CD14-positive monocyte (primary cell): ENCODE results near the gene HOXD11. TPM values are rescaled to one million over a fixed set of nuclear protein-coding genes. Genes with fewer than 3 reads are reported as not detected.

Experiments
- DNase-seq, 3 donors: peaks; one replicate each; pipeline ENCODE4 v3.0.0-alpha.2; 2011 to 2022
- H2AFZ ChIP-seq: 2 replicates; pipeline ENCODE4 v1.6.0; 2012; ENCODE audit warnings: mild to moderate bottlenecking, low read depth, low read length, inconsistent platforms; ENCODE audit not compliant: insufficient read depth, poor library complexity, severe bottlenecking
- H3K27ac ChIP-seq, 2 donors: 1 replicate in 1 of 2; 2 replicates in 1 of 2; pipeline ENCODE4 v1.5.1; 2012 to 2013; ENCODE audit warnings: low read length in 2 of 2, control low read depth in 1 of 2, inconsistent platforms in 1 of 2, low read depth in 1 of 2, mild to moderate bottlenecking in 1 of 2
- H3K27me3 ChIP-seq, 2 donors: one replicate each; pipeline versions ENCODE4 v1.6.0 to v1.6.1; 2011 to 2013; ENCODE audit warnings: low read length in 2 of 2; ENCODE audit not compliant: control insufficient read depth in 2 of 2, insufficient read depth in 2 of 2
- H3K36me3 ChIP-seq, 2 donors: replicated peaks in 1 of 2; 1 replicate in 1 of 2; 2 replicates in 1 of 2; pipeline versions ENCODE4 v1.5.1 to v1.6.1; 2012 to 2013; ENCODE audit warnings: low read length in 2 of 2, control low read depth in 1 of 2, inconsistent platforms in 1 of 2, mild to moderate bottlenecking in 1 of 2; ENCODE audit not compliant: insufficient read depth in 2 of 2, control insufficient read depth in 1 of 2
- H3K4me1 ChIP-seq, 2 donors: 1 replicate in 1 of 2; 2 replicates in 1 of 2; pipeline versions ENCODE4 v1.5.1 to v1.6.1; 2012 to 2013; ENCODE audit warnings: low read length in 2 of 2, control low read depth in 1 of 2, inconsistent platforms in 1 of 2, mild to moderate bottlenecking in 1 of 2, moderate library complexity in 1 of 2; ENCODE audit not compliant: insufficient read depth in 2 of 2, control insufficient read depth in 1 of 2
- H3K4me2 ChIP-seq: replicated peaks from 2 replicates; pipeline ENCODE3; 2012; ENCODE audit warnings: low read length, moderate library complexity, mild to moderate bottlenecking; ENCODE audit not compliant: poor library complexity, severe bottlenecking; ENCODE audit errors: extremely low read depth
- H3K4me3 ChIP-seq, 3 experiments: fragments of 200-600 bp in 1 of 3; sonication (generic) in 1 of 3; replicated peaks in 1 of 3; 1 replicate in 2 of 3; 2 replicates in 1 of 3; pipeline ENCODE4 v1.5.1; 2011 to 2013; ENCODE audit warnings: low read length in 3 of 3, mild to moderate bottlenecking in 3 of 3, control low read depth in 2 of 3, low read depth in 2 of 3, inconsistent platforms in 1 of 3, moderate library complexity in 1 of 3
- H3K79me2 ChIP-seq: 2 replicates; pipeline ENCODE4 v1.6.0; 2012; ENCODE audit warnings: mild to moderate bottlenecking, control low read depth, inconsistent platforms, low read length, moderate library complexity; ENCODE audit not compliant: insufficient read depth
- H3K9ac ChIP-seq: 2 replicates; pipeline ENCODE4 v1.6.0; 2017; ENCODE audit warnings: low read length, mild to moderate bottlenecking; ENCODE audit not compliant: insufficient read depth, poor library complexity, severe bottlenecking
- H3K9me3 ChIP-seq, 2 donors: replicated peaks in 1 of 2; 1 replicate in 1 of 2; 2 replicates in 1 of 2; pipeline versions ENCODE4 v1.5.1 to v1.6.1; 2012 to 2013; ENCODE audit warnings: low read length in 2 of 2, control low read depth in 1 of 2; ENCODE audit not compliant: control insufficient read depth in 1 of 2, insufficient read depth in 1 of 2
- H4K20me1 ChIP-seq: 2 replicates; pipeline ENCODE4 v1.6.0; 2012; ENCODE audit warnings: mild to moderate bottlenecking, low read length, control low read depth, moderate library complexity; ENCODE audit not compliant: insufficient read depth
- H3K27ac Mint-ChIP-seq, 7 donors: one replicate each; pipeline ENCODE4 v1.8.0; 2020; ENCODE audit warnings: mild to moderate bottlenecking in 7 of 7, mixed read lengths in 7 of 7, moderate library complexity in 6 of 7, inconsistent platforms in 2 of 7
- H3K27me3 Mint-ChIP-seq, 3 donors: one replicate each; pipeline ENCODE4 v1.8.0; 2021 to 2022; ENCODE audit warnings: low read depth in 3 of 3, mild to moderate bottlenecking in 3 of 3, mixed read lengths in 3 of 3, moderate library complexity in 3 of 3, inconsistent platforms in 1 of 3
- H3K36me3 Mint-ChIP-seq, 2 donors: one replicate each; pipeline ENCODE4 v1.8.0; 2020; ENCODE audit warnings: mixed read lengths in 2 of 2, inconsistent platforms in 1 of 2, mild to moderate bottlenecking in 1 of 2
- H3K4me1 Mint-ChIP-seq: one replicate; pipeline ENCODE4 v1.8.0; 2020; ENCODE audit warnings: mild to moderate bottlenecking, mixed read lengths
- H3K4me3 Mint-ChIP-seq, 2 donors: one replicate each; pipeline ENCODE4 v1.8.0; 2020; ENCODE audit warnings: mild to moderate bottlenecking in 2 of 2, mixed read lengths in 2 of 2, moderate library complexity in 1 of 2
- H3K9me3 Mint-ChIP-seq, 7 donors: one replicate each; pipeline ENCODE4 v1.8.0; 2020 to 2022; ENCODE audit warnings: mixed read lengths in 7 of 7, mild to moderate bottlenecking in 6 of 7, moderate library complexity in 6 of 7, inconsistent platforms in 2 of 7
- CTCF ChIP-seq: fragments of 200-600 bp; IDR thresholded peaks from one replicate; pipeline ENCODE4 v1.8.0; 2022; ENCODE audit warnings: antibody characterized with exemption, mild to moderate bottlenecking
- WGBS: methylation state at CpG from one replicate; pipeline ENCODE4 v1.1.5; 2013; ENCODE audit warnings: missing lambda C conversion rate; ENCODE audit not compliant: insufficient coverage; 5-methylcytosine and 5-hydroxymethylcytosine counted together
- intact Hi-C, 2 donors: fragments of 100-400 bp; cut with micrococcal nuclease; formaldehyde crosslinking; loops; one replicate each; pipeline versions ENCODE4 v1.15.0 to v1.15.1; 2023
- polyA plus RNA-seq, 3 donors: library from polyadenylated mRNA; depleted of rRNA in 1 of 3; unstranded in 2 of 3; stranded (reverse) in 1 of 3; fragments of 300-500 nt in 2 of 3; fragments of >200 nt in 1 of 3; fragmentation: Illumina TruSeq in 2 of 3; gene quantifications; 1 replicate in 2 of 3; 2 replicates in 1 of 3; pipeline ENCODE4 v1.2.3, GENCODE V29; 2012 to 2021

The HOXD11 gene
- polyA plus RNA-seq, 3 donors, result not detected

GRCh38 chr2:176109946-176110345, 2.9 kb downstream of the HOXD11 start:
- H3K27ac Mint-ChIP-seq, result no peak overlapping the region
- Histone ChIP-seq H3K27ac (no peak overlapping the region), H3K9me3 (peaks cover 0 to 67% of the 10 kb centered on the region in 2 donors), H3K79me2 (no peaks in the 10 kb centered on the region), H3K4me1 (peaks cover 6 to 12% of the 10 kb centered on the region in 2 donors), H3K27me3 (peaks cover 77 to 93% of the 10 kb centered on the region in 2 donors), H4K20me1 (no peaks in the 10 kb centered on the region), H3K36me3 (no peaks in the 10 kb centered on the region), H3K9ac (no peak overlapping the region), H3K4me2 (no peak overlapping the region), H2AFZ (no peak overlapping the region), H3K4me3 (no peak overlapping the region)
- peaks cover 3 to 14% of the 10 kb centered on the region in 2 donors for H3K36me3 Mint-ChIP-seq
- WGBS, result no CpG with 5 or more reads among the region's 4 CpGs
- H3K27me3 Mint-ChIP-seq, result peaks cover 89 to 98% (median 91%) of the 10 kb centered on the region in 3 donors
- intact Hi-C loops, result loop anchor here in 1 of 2 donors (5.0 kb wide), 1 partner anchor 33 kb away; no protein-coding TSS in a partner anchor
- no peak for TF ChIP-seq CTCF
- no peak for DNase-seq
- peak overlapping the region in 1 of 2 donors; percentile 86 for H3K4me3 Mint-ChIP-seq
- peaks cover 0 to 49% (median 24%) of the 10 kb centered on the region in 7 donors for H3K9me3 Mint-ChIP-seq
- peaks cover 20% of the 10 kb centered on the region for H3K4me1 Mint-ChIP-seq

- H3K27ac ChIP-seq, result no peak overlapping the region
- H2AFZ ChIP-seq, result no peak overlapping the region
- H3K4me3 ChIP-seq, result no peak overlapping the region
- peaks cover 20% of the 10 kb centered on the region for H3K4me1 Mint-ChIP-seq
- peaks cover 89 to 98% (median 91%) of the 10 kb centered on the region in 3 donors for H3K27me3 Mint-ChIP-seq
- DNase-seq, result no peak
- intact Hi-C loops, result loop anchor here in 1 of 2 donors (5.0 kb wide), 1 partner anchor 33 kb away; no protein-coding TSS in a partner anchor
- H3K36me3 ChIP-seq, result no peaks in the 10 kb centered on the region
- H3K27me3 ChIP-seq, result peaks cover 79 to 93% of the 10 kb centered on the region in 2 donors
- peaks cover 0 to 49% (median 18%) of the 10 kb centered on the region in 7 donors for H3K9me3 Mint-ChIP-seq
- H3K36me3 Mint-ChIP-seq, result peaks cover 3 to 14% of the 10 kb centered on the region in 2 donors
- H3K79me2 ChIP-seq, result no peaks in the 10 kb centered on the region
- H3K9me3 ChIP-seq, result peaks cover 0 to 62% of the 10 kb centered on the region in 2 donors
- no peaks in the 10 kb centered on the region for H4K20me1 ChIP-seq
- 20% methylated on average over 1 of the region's 7 CpGs for WGBS
- H3K27ac Mint-ChIP-seq, result no peak overlapping the region
- TF ChIP-seq CTCF, result peak; percentile 71
- peaks cover 6 to 12% of the 10 kb centered on the region in 2 donors for H3K4me1 ChIP-seq
- H3K4me3 Mint-ChIP-seq, result peak overlapping the region in 1 of 2 donors; percentile 86
- H3K9ac ChIP-seq, result no peak overlapping the region
- H3K4me2 ChIP-seq, result no peak overlapping the region
Observed at GRCh38 chr2:176110415-176111308, 3.6 kb downstream of the HOXD11 start.
